Measurements from ENCODE around the gene KCNH6. TPM values are rescaled to one million over a fixed set of nuclear protein-coding genes. Genes with fewer than 3 reads are reported as not detected.

KCNH6 gene
- total RNA-seq, 6 experiments from 2014 or later: not detected

- H3K9me3 Mint-ChIP-seq: no peaks in the 10 kb centered on the region
- no peaks in the 10 kb centered on the region for H3K36me3 Mint-ChIP-seq (ENCODE audit: low read depth)
- no peak for TF ChIP-seq CTCF (IDR thresholded peaks at IDR 0.05)
- H3K4me3 Mint-ChIP-seq: no peak overlapping the region
- peaks cover 12% of the 10 kb centered on the region for H3K27me3 Mint-ChIP-seq (ENCODE audit: insufficient read depth)
- no peak overlapping the region for H3K27ac Mint-ChIP-seq
- H3K4me1 Mint-ChIP-seq (ENCODE audit: low read depth): peaks cover 19% of the 10 kb centered on the region
- no peak for DNase-seq
Measured at GRCh38 chr17:63480192-63480784, 42.9 kb upstream of the KCNH6 start.

GRCh38 chr17:63480826-63481487 is 42.2 kb upstream of the KCNH6 start:
- H3K4me3 Mint-ChIP-seq: no peak overlapping the region
- no peaks in the 10 kb centered on the region for H3K9me3 Mint-ChIP-seq
- H3K27me3 Mint-ChIP-seq (ENCODE audit: insufficient read depth): peaks cover 12% of the 10 kb centered on the region
- no peaks in the 10 kb centered on the region for H3K36me3 Mint-ChIP-seq (ENCODE audit: low read depth)
- no peak for TF ChIP-seq CTCF (IDR thresholded peaks at IDR 0.05)
- H3K27ac Mint-ChIP-seq: no peak overlapping the region
- peaks cover 19% of the 10 kb centered on the region for H3K4me1 Mint-ChIP-seq (ENCODE audit: low read depth)
- no peak for DNase-seq

GRCh38 chr17:63481488-63481870 is 41.7 kb upstream of the KCNH6 start:
- no peak overlapping the region for H3K27ac Mint-ChIP-seq
- no peaks in the 10 kb centered on the region for H3K9me3 Mint-ChIP-seq
- H3K4me1 Mint-ChIP-seq (ENCODE audit: low read depth): peaks cover 19% of the 10 kb centered on the region
- no peak for TF ChIP-seq CTCF (IDR thresholded peaks at IDR 0.05)
- peaks cover 12% of the 10 kb centered on the region for H3K27me3 Mint-ChIP-seq (ENCODE audit: insufficient read depth)
- no peaks in the 10 kb centered on the region for H3K36me3 Mint-ChIP-seq (ENCODE audit: low read depth)
- no peak for DNase-seq
- no peak overlapping the region for H3K4me3 Mint-ChIP-seq

GRCh38 chr17:63482509-63482908 is 40.6 kb upstream of the KCNH6 start:
- TF ChIP-seq CTCF (IDR thresholded peaks at IDR 0.05): no peak
- no peak overlapping the region for H3K4me3 Mint-ChIP-seq
- no peaks in the 10 kb centered on the region for H3K36me3 Mint-ChIP-seq (ENCODE audit: low read depth)
- no peaks in the 10 kb centered on the region for H3K9me3 Mint-ChIP-seq
- DNase-seq: no peak
- peaks cover 13% of the 10 kb centered on the region for H3K27me3 Mint-ChIP-seq (ENCODE audit: insufficient read depth)
- peaks cover 18% of the 10 kb centered on the region for H3K4me1 Mint-ChIP-seq (ENCODE audit: low read depth)
- no peak overlapping the region for H3K27ac Mint-ChIP-seq

- Mint-ChIP-seq H3K27me3 (ENCODE audit: insufficient read depth) (peaks cover 15% of the 10 kb centered on the region), H3K9me3 (no peaks in the 10 kb centered on the region), H3K27ac (no peak overlapping the region), H3K4me3 (no peak overlapping the region), H3K4me1 (ENCODE audit: low read depth) (peaks cover 12% of the 10 kb centered on the region), H3K36me3 (ENCODE audit: low read depth) (no peaks in the 10 kb centered on the region)
- no peak for TF ChIP-seq CTCF (IDR thresholded peaks at IDR 0.05)
- no peak for DNase-seq
Measured at GRCh38 chr17:63483038-63483437, 40.1 kb upstream of the KCNH6 start.
